Testis (tissue), 2 donors: Measurements from ENCODE around the gene EIF4B.

ENCODE experiments used
- CTCF ChIP-seq, 3 experiments: fragments of 450-650 bp in 2 of 3; fragments of 200-600 bp in 1 of 3; sonication (generic) in 1 of 3; IDR thresholded peaks; one replicate each; pipeline ENCODE4 v1.5.1; 2016 to 2019; ENCODE audit warnings: antibody characterized with exemption in 3 of 3, mild to moderate bottlenecking in 2 of 3, moderate library complexity in 1 of 3
- POLR2A ChIP-seq: fragments of 450-650 bp; IDR thresholded peaks from one replicate; pipeline ENCODE4 v1.6.1; 2017; ENCODE audit warnings: antibody characterized with exemption, mild to moderate bottlenecking, moderate library complexity

GRCh38 chr12:53062977-53063707 lies 56.9 kb downstream of the EIF4B start:
- TF ChIP-seq POLR2A (no peak), CTCF (IDR thresholded peaks at IDR 0.05) (no peak)
